ENCODE measurements around the gene HTRA1. TPM values are rescaled to one million over a fixed set of nuclear protein-coding genes. Genes with fewer than 3 reads are reported as not detected.

HTRA1 gene
- total and polyA plus RNA-seq, 10 of the 15 experiments (the other 5 are each of a cell fraction or from before 2014, with no cell fraction given): 0.13 TPM; not detected in 9

DNA sequence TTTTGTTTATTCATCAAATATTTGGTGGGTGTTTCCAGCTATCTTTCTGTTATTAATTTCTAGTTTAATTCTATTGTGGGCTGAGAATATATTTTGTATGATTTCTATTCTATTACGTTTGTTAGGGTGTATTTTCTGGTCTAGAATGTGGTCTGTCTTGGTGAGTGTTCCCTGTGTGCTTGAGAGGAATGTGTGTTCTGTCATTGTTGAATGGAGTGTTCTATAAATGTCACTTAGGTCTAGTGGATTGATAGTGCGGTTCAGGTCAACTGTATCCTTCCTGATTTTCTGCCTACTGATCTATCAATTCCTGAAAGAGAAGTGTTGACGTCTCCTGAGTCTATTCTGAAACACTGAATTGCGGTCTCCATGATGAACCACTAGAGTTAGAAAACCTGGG, 8.5 kb downstream of the HTRA1 start:
- no peaks in the 10 kb centered on the region for H3K9me3 ChIP-seq (replicated peaks; ENCODE audit: control insufficient read depth, insufficient read depth, low read length)
- FAIRE-seq (no peak), ATAC-seq (no peak), DNase-seq (ENCODE audit: low read depth, low spot score) (no peak)
- H3K9ac ChIP-seq (ENCODE audit: control insufficient read depth, insufficient read depth, low read length): no peak overlapping the region
- H4K20me1 ChIP-seq (ENCODE audit: control insufficient read depth, insufficient read depth): no peaks in the 10 kb centered on the region
- H3K79me2 ChIP-seq (ENCODE audit: control insufficient read depth, insufficient read depth, low read length): no peaks in the 10 kb centered on the region
- SMC1A ChIA-PET (ENCODE audit: uncharacterized antibody, unreplicated experiment): no interaction called here
- H3K4me1 ChIP-seq (ENCODE audit: control insufficient read depth, insufficient read depth, low read length): no peaks in the 10 kb centered on the region
- H3K36me3 ChIP-seq (ENCODE audit: control insufficient read depth in 2 of 2, insufficient read depth in 2 of 2, low read length in 1 of 2): no peaks in the 10 kb centered on the region
- POLR2A ChIA-PET: no interaction called here
- peaks cover 3% of the 10 kb centered on the region in 2 experiments; a peak in 3 of 4 replicates for H3K27me3 ChIP-seq (replicated peaks in 1 of 2; ENCODE audit: control insufficient read depth in 2 of 2, insufficient read depth in 2 of 2, low read length in 1 of 2)
- intact Hi-C loops (cut with micrococcal nuclease; ENCODE audit: unreplicated experiment): no loop called here
- H3K4me2 ChIP-seq (ENCODE audit: control insufficient read depth, insufficient read depth): no peak overlapping the region
- H3K4me3 ChIP-seq: no peak overlapping the region
- in situ Hi-C loops (cut with MboI): no loop called here
- H2AFZ ChIP-seq (ENCODE audit: control insufficient read depth, low read depth, low read length): no peak overlapping the region
- 10% methylated on average over 4 of the region's 4 CpGs for WGBS (ENCODE audit: insufficient coverage, insufficient replicate concordance, low lambda C conversion rate, missing lambda C conversion rate)
- RAD21 ChIA-PET (ENCODE audit: unreplicated experiment): no interaction called here
- no TSS peak for BruUV-seq (replicated peaks)
- no peak overlapping the region for H3K27ac ChIP-seq (ENCODE audit: control insufficient read depth, insufficient read depth)
- CTCF ChIA-PET: interaction anchor here (0.8 to 1.0 kb wide), 2 partner anchors 15 to 16 kb away, joined by 3 read pairs; partner anchors contain the start of gene ARMS2
- TF ChIP-seq TCF7 (IDR thresholded peaks at IDR 0.05; ENCODE audit: borderline replicate concordance) (no peak), SIX5 (IDR thresholded peaks at IDR 0.05; ENCODE audit: low read depth, low read length, severe bottlenecking) (no peak), IKZF2 (IDR thresholded peaks at IDR 0.05) (no peak), CEBPB (IDR thresholded peaks at IDR 0.05; ENCODE audit: borderline replicate concordance in 1 of 2, low read depth in 2 of 2, low read length in 2 of 2) (no peak), HCFC1 (IDR thresholded peaks at IDR 0.05; ENCODE audit: low read length) (no peak), CBX5 (IDR thresholded peaks at IDR 0.05; ENCODE audit: low read depth) (no peak), TARDBP (IDR thresholded peaks at IDR 0.05; ENCODE audit: borderline replicate concordance) (no peak), DPF2 (IDR thresholded peaks at IDR 0.05) (no peak), NR2C2 (IDR thresholded peaks at IDR 0.05; ENCODE audit: borderline replicate concordance, control insufficient read depth, insufficient read length, low read depth) (no peak), JUND (IDR thresholded peaks at IDR 0.05; ENCODE audit: low read depth, low read length) (no peak), SP1 (IDR thresholded peaks at IDR 0.05; ENCODE audit: low read depth, low read length) (no peak), PML (IDR thresholded peaks at IDR 0.05; ENCODE audit: low read length) (no peak)
- TF ChIP-seq, protein P1, sequence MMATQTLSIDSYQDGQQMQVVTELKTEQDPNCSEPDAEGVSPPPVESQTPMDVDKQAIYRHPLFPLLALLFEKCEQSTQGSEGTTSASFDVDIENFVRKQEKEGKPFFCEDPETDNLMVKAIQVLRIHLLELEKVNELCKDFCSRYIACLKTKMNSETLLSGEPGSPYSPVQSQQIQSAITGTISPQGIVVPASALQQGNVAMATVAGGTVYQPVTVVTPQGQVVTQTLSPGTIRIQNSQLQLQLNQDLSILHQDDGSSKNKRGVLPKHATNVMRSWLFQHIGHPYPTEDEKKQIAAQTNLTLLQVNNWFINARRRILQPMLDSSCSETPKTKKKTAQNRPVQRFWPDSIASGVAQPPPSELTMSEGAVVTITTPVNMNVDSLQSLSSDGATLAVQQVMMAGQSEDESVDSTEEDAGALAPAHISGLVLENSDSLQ (IDR thresholded peaks at IDR 0.05): no peak
- TF ChIP-seq, protein P2, sequence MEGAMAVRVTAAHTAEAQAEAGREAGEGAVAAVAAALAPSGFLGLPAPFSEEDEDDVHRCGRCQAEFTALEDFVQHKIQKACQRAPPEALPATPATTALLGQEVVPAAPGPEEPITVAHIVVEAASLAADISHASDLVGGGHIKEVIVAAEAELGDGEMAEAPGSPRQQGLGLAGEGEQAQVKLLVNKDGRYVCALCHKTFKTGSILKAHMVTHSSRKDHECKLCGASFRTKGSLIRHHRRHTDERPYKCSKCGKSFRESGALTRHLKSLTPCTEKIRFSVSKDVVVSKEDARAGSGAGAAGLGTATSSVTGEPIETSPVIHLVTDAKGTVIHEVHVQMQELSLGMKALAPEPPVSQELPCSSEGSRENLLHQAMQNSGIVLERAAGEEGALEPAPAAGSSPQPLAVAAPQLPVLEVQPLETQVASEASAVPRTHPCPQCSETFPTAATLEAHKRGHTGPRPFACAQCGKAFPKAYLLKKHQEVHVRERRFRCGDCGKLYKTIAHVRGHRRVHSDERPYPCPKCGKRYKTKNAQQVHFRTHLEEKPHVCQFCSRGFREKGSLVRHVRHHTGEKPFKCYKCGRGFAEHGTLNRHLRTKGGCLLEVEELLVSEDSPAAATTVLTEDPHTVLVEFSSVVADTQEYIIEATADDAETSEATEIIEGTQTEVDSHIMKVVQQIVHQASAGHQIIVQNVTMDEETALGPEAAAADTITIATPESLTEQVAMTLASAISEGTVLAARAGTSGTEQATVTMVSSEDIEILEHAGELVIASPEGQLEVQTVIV (IDR thresholded peaks at IDR 0.05; ENCODE audit: borderline replicate concordance, partially characterized antibody): no peak
- TF ChIP-seq, protein P3, sequence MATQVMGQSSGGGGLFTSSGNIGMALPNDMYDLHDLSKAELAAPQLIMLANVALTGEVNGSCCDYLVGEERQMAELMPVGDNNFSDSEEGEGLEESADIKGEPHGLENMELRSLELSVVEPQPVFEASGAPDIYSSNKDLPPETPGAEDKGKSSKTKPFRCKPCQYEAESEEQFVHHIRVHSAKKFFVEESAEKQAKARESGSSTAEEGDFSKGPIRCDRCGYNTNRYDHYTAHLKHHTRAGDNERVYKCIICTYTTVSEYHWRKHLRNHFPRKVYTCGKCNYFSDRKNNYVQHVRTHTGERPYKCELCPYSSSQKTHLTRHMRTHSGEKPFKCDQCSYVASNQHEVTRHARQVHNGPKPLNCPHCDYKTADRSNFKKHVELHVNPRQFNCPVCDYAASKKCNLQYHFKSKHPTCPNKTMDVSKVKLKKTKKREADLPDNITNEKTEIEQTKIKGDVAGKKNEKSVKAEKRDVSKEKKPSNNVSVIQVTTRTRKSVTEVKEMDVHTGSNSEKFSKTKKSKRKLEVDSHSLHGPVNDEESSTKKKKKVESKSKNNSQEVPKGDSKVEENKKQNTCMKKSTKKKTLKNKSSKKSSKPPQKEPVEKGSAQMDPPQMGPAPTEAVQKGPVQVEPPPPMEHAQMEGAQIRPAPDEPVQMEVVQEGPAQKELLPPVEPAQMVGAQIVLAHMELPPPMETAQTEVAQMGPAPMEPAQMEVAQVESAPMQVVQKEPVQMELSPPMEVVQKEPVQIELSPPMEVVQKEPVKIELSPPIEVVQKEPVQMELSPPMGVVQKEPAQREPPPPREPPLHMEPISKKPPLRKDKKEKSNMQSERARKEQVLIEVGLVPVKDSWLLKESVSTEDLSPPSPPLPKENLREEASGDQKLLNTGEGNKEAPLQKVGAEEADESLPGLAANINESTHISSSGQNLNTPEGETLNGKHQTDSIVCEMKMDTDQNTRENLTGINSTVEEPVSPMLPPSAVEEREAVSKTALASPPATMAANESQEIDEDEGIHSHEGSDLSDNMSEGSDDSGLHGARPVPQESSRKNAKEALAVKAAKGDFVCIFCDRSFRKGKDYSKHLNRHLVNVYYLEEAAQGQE (IDR thresholded peaks at IDR 0.05; ENCODE audit: low read depth, low read length): no peak

All from GM12878 (cell line).